Activated T-cell treated with anti-CD3 and anti-CD28 coated beads, Interleukin-2, amount 50 U/mL, for 72 hours (primary cell): ENCODE measurements around the gene PDE8A. TPM values are rescaled to one million over a fixed set of nuclear protein-coding genes. Genes with fewer than 3 reads are reported as not detected.

Experiments
- ATAC-seq, 2 donors: fragments of 150-1000 bp; cut with Tn5 transposase; replicated peaks in 1 of 2; 2 replicates each; pipeline ENCODE4 v1.10.0; 2021; ENCODE audit warnings: moderate library complexity in 2 of 2, mild to moderate bottlenecking in 1 of 2
- DNase-seq, 2 donors: peaks; one replicate each; pipeline ENCODE4 v3.0.0; 2021 to 2022; ENCODE audit warnings: mixed read lengths in 1 of 2
- H3K27ac Mint-ChIP-seq: one replicate; pipeline ENCODE4 v1.8.0; 2022; ENCODE audit warnings: mild to moderate bottlenecking, moderate library complexity, mixed read lengths
- H3K27me3 Mint-ChIP-seq: one replicate; pipeline ENCODE4 v1.8.0; 2022; ENCODE audit warnings: low read depth, mixed read lengths
- H3K36me3 Mint-ChIP-seq, 2 donors: one replicate each; pipeline ENCODE4 v1.8.0; 2022; ENCODE audit warnings: mixed read lengths in 2 of 2, mild to moderate bottlenecking in 1 of 2; ENCODE audit not compliant: insufficient read depth in 2 of 2
- H3K4me1 Mint-ChIP-seq: one replicate; pipeline ENCODE4 v1.8.0; 2022; ENCODE audit warnings: low read depth, mixed read lengths
- H3K4me3 Mint-ChIP-seq, 2 donors: one replicate each; pipeline ENCODE4 v1.8.0; 2022; ENCODE audit warnings: mild to moderate bottlenecking in 2 of 2, mixed read lengths in 2 of 2, moderate library complexity in 2 of 2
- H3K9me3 Mint-ChIP-seq, 2 donors: one replicate each; pipeline ENCODE4 v1.8.0; 2022; ENCODE audit warnings: mixed read lengths in 2 of 2
- total RNA-seq, 2 donors: library from RNA; stranded (reverse); gene quantifications; one replicate each; pipeline ENCODE4 v1.2.3, GENCODE V29; 2022

PDE8A gene
- total RNA-seq, 2 donors from 2014 or later = 31.6 to 37.7 TPM

- no peak overlapping the region for H3K27ac Mint-ChIP-seq
- no peaks in the 10 kb centered on the region for H3K27me3 Mint-ChIP-seq
- H3K4me1 Mint-ChIP-seq = no peaks in the 10 kb centered on the region
- peaks cover 1 to 11% of the 10 kb centered on the region in 2 donors for H3K36me3 Mint-ChIP-seq
- no peaks in the 10 kb centered on the region for H3K9me3 Mint-ChIP-seq
- no peak overlapping the region for H3K4me3 Mint-ChIP-seq
- ATAC-seq (no peak), DNase-seq (no peak)
These were observed 105.2 kb downstream of the PDE8A start for GRCh38 chr15:85086855-85087254.

GRCh38 chr15:85088300-85088699 is 106.6 kb downstream of the PDE8A start:
- H3K27me3 Mint-ChIP-seq = no peaks in the 10 kb centered on the region
- H3K4me1 Mint-ChIP-seq = no peaks in the 10 kb centered on the region
- DNase-seq = no peak
- no peaks in the 10 kb centered on the region for H3K9me3 Mint-ChIP-seq
- ATAC-seq = no peak
- peaks cover 1 to 11% of the 10 kb centered on the region in 2 donors for H3K36me3 Mint-ChIP-seq
- no peak overlapping the region for H3K4me3 Mint-ChIP-seq
- no peak overlapping the region for H3K27ac Mint-ChIP-seq

GRCh38 chr15:85089929-85090597 is 108.4 kb downstream of the PDE8A start:
- Mint-ChIP-seq H3K27ac (no peak overlapping the region), H3K9me3 (no peaks in the 10 kb centered on the region), H3K4me1 (no peaks in the 10 kb centered on the region), H3K27me3 (no peaks in the 10 kb centered on the region), H3K36me3 (peaks cover 0 to 8% of the 10 kb centered on the region in 2 donors), H3K4me3 (no peak overlapping the region)
- DNase-seq = no peak
- no peak for ATAC-seq

GRCh38 chr15:85091990-85092389 is 110.3 kb downstream of the PDE8A start:
- Mint-ChIP-seq H3K4me3 (no peak overlapping the region), H3K27me3 (no peaks in the 10 kb centered on the region), H3K27ac (no peak overlapping the region), H3K9me3 (no peaks in the 10 kb centered on the region), H3K36me3 (peaks cover 0 to 5% of the 10 kb centered on the region in 2 donors), H3K4me1 (no peaks in the 10 kb centered on the region)
- ATAC-seq = no peak
- DNase-seq = no peak

- Mint-ChIP-seq H3K4me1 (no peaks in the 10 kb centered on the region), H3K9me3 (no peaks in the 10 kb centered on the region), H3K27ac (no peak overlapping the region), H3K36me3 (peaks cover 0 to 3% of the 10 kb centered on the region in 2 donors), H3K27me3 (no peaks in the 10 kb centered on the region), H3K4me3 (no peak overlapping the region)
- no peak for ATAC-seq
- DNase-seq = no peak
These were observed 113.0 kb downstream of the PDE8A start for GRCh38 chr15:85094685-85095084.

- Mint-ChIP-seq H3K4me1 (no peaks in the 10 kb centered on the region), H3K27me3 (no peaks in the 10 kb centered on the region), H3K4me3 (no peak overlapping the region), H3K27ac (no peak overlapping the region), H3K9me3 (no peaks in the 10 kb centered on the region), H3K36me3 (peaks cover 0 to 3% of the 10 kb centered on the region in 2 donors)
- no peak for ATAC-seq
- DNase-seq = no peak
These were observed 113.9 kb downstream of the PDE8A start for GRCh38 chr15:85095566-85095965.

- Mint-ChIP-seq H3K36me3 (peaks cover 0 to 3% of the 10 kb centered on the region in 2 donors), H3K27ac (no peak overlapping the region), H3K9me3 (no peaks in the 10 kb centered on the region), H3K4me3 (no peak overlapping the region), H3K27me3 (no peaks in the 10 kb centered on the region), H3K4me1 (no peaks in the 10 kb centered on the region)
- ATAC-seq (no peak), DNase-seq (no peak)
These were observed 115.6 kb downstream of the PDE8A start for GRCh38 chr15:85097250-85097649.

GRCh38 chr15:85097725-85098124 is 116.1 kb downstream of the PDE8A start:
- DNase-seq (no peak), ATAC-seq (no peak)
- no peak overlapping the region for H3K4me3 Mint-ChIP-seq
- H3K27me3 Mint-ChIP-seq = no peaks in the 10 kb centered on the region
- peaks cover 0 to 3% of the 10 kb centered on the region in 2 donors for H3K36me3 Mint-ChIP-seq
- H3K9me3 Mint-ChIP-seq = no peaks in the 10 kb centered on the region
- H3K4me1 Mint-ChIP-seq = no peaks in the 10 kb centered on the region
- H3K27ac Mint-ChIP-seq = no peak overlapping the region

GRCh38 chr15:85099195-85099803 is 117.6 kb downstream of the PDE8A start:
- Mint-ChIP-seq H3K27me3 (no peaks in the 10 kb centered on the region), H3K27ac (no peak overlapping the region), H3K36me3 (peaks cover 0 to 3% of the 10 kb centered on the region in 2 donors), H3K4me3 (no peak overlapping the region), H3K4me1 (no peaks in the 10 kb centered on the region), H3K9me3 (no peaks in the 10 kb centered on the region)
- ATAC-seq = no peak
- DNase-seq = no peak

GRCh38 chr15:85100186-85100937 is 118.7 kb downstream of the PDE8A start:
- DNase-seq = no peak
- Mint-ChIP-seq H3K9me3 (no peaks in the 10 kb centered on the region), H3K4me1 (no peaks in the 10 kb centered on the region), H3K36me3 (peaks cover 0 to 3% of the 10 kb centered on the region in 2 donors), H3K27ac (no peak overlapping the region), H3K4me3 (no peak overlapping the region), H3K27me3 (no peaks in the 10 kb centered on the region)
- ATAC-seq = peak; percentile 26 to 37

GRCh38 chr15:85104584-85104983 is 122.9 kb downstream of the PDE8A start:
- Mint-ChIP-seq H3K36me3 (no peaks in the 10 kb centered on the region), H3K27ac (no peak overlapping the region), H3K4me1 (no peaks in the 10 kb centered on the region), H3K4me3 (no peak overlapping the region), H3K9me3 (no peaks in the 10 kb centered on the region), H3K27me3 (no peaks in the 10 kb centered on the region)
- DNase-seq (no peak), ATAC-seq (no peak)

GRCh38 chr15:85108136-85108535 is 126.5 kb downstream of the PDE8A start:
- Mint-ChIP-seq H3K27me3 (no peaks in the 10 kb centered on the region), H3K4me3 (no peak overlapping the region), H3K4me1 (no peaks in the 10 kb centered on the region), H3K27ac (no peak overlapping the region), H3K9me3 (no peaks in the 10 kb centered on the region), H3K36me3 (no peaks in the 10 kb centered on the region)
- no peak for DNase-seq
- ATAC-seq = no peak

GRCh38 chr15:85109333-85109732 is 127.7 kb downstream of the PDE8A start:
- H3K4me1 Mint-ChIP-seq = no peaks in the 10 kb centered on the region
- no peak overlapping the region for H3K27ac Mint-ChIP-seq
- no peaks in the 10 kb centered on the region for H3K36me3 Mint-ChIP-seq
- H3K4me3 Mint-ChIP-seq = no peak overlapping the region
- DNase-seq = no peak
- H3K9me3 Mint-ChIP-seq = no peaks in the 10 kb centered on the region
- H3K27me3 Mint-ChIP-seq = no peaks in the 10 kb centered on the region
- no peak for ATAC-seq
